NB4 (cell line): Measurements from ENCODE around the gene FIBCD1.

ENCODE experiments used
- DNase-seq: peaks from one replicate; pipeline ENCODE4 v3.0.0; 2010; ENCODE audit warnings: low read depth
- H3K4me3 ChIP-seq: one replicate; pipeline ENCODE4 v1.5.1; 2011; ENCODE audit warnings: mild to moderate bottlenecking, low read depth, low read length, moderate library complexity
- CTCF ChIP-seq: IDR thresholded peaks from one replicate; pipeline ENCODE4 v1.5.1; 2012; ENCODE audit warnings: low read depth, low read length
- MAX ChIP-seq: IDR thresholded peaks from 2 replicates; pipeline ENCODE4 v1.6.1; 2011; ENCODE audit warnings: low read depth, low read length
- MYC ChIP-seq: IDR thresholded peaks from 2 replicates; pipeline ENCODE4 v1.6.1; 2011; ENCODE audit warnings: low read depth, low read length
- POLR2A ChIP-seq: IDR thresholded peaks from 2 replicates; pipeline ENCODE4 v1.6.1; 2011; ENCODE audit warnings: mild to moderate bottlenecking; ENCODE audit not compliant: insufficient read length; ENCODE audit errors: extremely low read depth

The FIBCD1 gene

GRCh38 chr9:130883479-130883878, 55.6 kb downstream of the FIBCD1 start:
- H3K4me3 ChIP-seq, result no peak overlapping the region
- no peak for TF ChIP-seq CTCF
- DNase-seq, result no peak

- TF ChIP-seq POLR2A, result no peak
- TF ChIP-seq MAX, result no peak
- no peak for TF ChIP-seq CTCF
- no peak for TF ChIP-seq MYC
- no peak for DNase-seq
- H3K4me3 ChIP-seq, result no peak overlapping the region
These were observed 56.3 kb downstream of the FIBCD1 start for GRCh38 chr9:130882696-130883225.

- no peak for DNase-seq
- H3K4me3 ChIP-seq, result no peak overlapping the region
- TF ChIP-seq CTCF, result no peak
- TF ChIP-seq MYC, result no peak
- TF ChIP-seq POLR2A, result no peak
- TF ChIP-seq MAX, result no peak
These were observed 57.5 kb downstream of the FIBCD1 start for GRCh38 chr9:130881516-130881915.

GRCh38 chr9:130880599-130881220, 58.3 kb downstream of the FIBCD1 start:
- no peak overlapping the region for H3K4me3 ChIP-seq

GRCh38 chr9:130879863-130880411, 59.1 kb downstream of the FIBCD1 start:
- H3K4me3 ChIP-seq, result no peak overlapping the region
- no peak for DNase-seq
- TF ChIP-seq CTCF (no peak), POLR2A (no peak), MAX (no peak), MYC (no peak)

More at GRCh38 chr9:130880599-130881220, 58.3 kb downstream of the FIBCD1 start:
- TF ChIP-seq MYC, result no peak
- TF ChIP-seq POLR2A, result no peak
- no peak for TF ChIP-seq CTCF
- no peak for TF ChIP-seq MAX
- no peak for DNase-seq

- H3K4me3 ChIP-seq, result no peak overlapping the region
- TF ChIP-seq MAX (no peak), CTCF (no peak), MYC (no peak), POLR2A (no peak)
- DNase-seq, result no peak
These were observed 60.8 kb downstream of the FIBCD1 start for GRCh38 chr9:130878295-130878694.
